ENCODE data around the gene CCBE1.
A peak's percentile ranks its signal among the peaks of the same experiment; 100 is the strongest.

The CCBE1 gene

DNA sequence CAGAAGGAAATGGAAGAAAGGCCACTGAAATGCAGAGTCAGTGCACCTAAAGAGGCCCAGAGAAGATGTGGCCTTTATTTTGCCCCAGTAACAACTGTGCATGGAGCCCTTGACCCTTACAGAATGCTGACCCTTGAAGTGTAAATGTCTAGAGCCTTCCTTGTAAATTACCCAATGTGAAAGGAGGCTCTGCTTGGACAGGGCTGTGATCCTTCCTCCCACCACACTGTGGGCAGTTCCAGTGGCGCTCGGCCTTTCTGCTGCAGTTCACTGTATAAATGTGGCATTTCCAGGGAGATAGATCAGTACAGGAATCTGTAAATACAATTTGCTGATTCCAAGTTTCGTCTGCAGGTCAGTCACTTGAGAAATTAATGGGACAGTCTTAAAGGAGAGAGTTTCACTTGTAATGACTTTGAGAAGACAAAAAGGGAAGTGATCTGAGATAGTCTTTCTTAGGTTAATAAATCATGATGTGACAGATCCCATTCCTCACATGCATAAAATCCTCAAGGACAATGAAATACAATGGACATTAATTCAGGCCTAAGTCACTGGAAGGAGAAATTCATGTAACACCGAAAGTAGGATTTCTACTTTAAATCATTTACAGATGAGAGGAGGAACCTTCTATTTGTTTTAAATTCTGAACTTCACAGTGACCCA, 204.3 kb downstream of the CCBE1 start:
- no peak for DNase-seq (ENCODE audit: low read depth in 2 of 2)

GRCh38 chr18:59488899-59489298, 208.3 kb downstream of the CCBE1 start:
- DNase-seq (ENCODE audit: low read depth in 2 of 2) = no peak

DNA sequence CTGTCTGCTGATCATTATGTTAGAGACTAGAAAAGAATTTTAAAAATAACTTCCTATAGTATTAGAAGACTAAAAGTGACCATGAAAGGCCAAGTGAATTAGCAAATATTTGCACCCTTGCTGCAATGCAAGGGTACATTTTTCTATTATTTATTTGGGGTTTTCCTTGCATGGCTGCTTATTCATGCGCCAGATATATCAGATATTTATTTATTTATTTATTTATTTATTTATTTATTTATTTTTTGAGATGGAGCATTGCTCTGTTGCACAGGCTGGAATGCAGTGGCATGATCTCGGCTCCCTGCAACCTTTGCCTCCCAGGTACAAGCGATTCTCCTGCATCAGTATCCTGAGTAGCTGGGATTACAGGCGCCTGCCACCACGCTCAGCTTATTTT, 211.8 kb downstream of the CCBE1 start:
- no peak for DNase-seq (ENCODE audit: low read depth in 2 of 2)

DNA sequence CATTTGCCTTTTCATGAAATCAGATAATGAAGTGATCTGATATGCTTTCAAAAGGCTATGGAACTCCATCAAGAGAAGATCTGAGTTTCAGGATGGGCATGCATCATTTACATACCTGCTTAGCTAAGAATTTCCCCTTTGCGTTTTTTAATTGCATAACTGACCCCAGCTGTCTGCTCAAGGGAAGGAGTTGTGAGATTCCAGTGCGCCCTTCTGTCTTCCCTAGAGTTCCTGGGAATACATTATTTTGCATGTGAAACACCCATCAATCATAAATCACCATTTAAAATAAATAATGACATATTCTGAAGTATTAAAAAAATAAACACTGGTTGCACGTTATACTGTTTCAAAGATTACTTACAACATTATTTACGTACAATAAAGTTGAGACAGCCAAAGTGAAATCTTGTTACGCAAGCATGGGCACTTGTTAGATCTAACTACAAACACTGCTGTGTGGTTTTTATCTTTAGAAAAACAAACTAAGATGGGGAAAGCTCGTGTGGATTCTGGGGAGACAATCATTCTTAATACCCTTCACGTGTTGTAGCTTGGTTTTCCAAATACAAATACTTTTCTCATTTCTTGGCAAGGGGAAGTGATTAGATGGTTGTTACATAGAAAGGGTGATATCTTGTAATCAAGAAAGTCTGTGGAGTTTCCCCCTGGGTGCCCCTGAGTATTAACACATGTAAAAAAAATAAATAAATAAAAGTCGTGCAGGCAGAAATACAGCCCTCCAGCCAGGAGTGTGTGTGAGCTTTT, 212.5 kb downstream of the CCBE1 start:
- DNase-seq (ENCODE audit: low read depth in 2 of 2) = peak; percentile 78 to 85

DNA sequence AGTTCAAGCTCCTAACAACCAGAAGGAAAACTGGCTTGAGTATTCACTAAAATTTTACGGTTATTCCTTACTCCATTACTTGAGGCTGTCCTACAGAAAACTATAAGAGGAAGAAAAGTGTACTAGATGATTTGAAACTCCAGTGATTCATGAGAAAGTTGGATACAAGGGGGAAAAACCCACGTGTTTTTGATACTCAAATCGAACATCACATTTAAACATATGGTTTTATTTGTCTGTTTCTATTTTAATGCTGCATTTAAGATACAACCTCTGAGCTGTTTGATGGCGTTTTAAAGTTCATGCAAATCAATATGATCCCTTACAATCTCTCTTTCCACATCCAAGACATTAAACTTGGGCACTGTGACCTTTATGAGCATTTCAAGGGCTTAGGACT, 213.1 kb downstream of the CCBE1 start:
- DNase-seq (ENCODE audit: low read depth in 2 of 2) = peak in 1 of 2 experiments; percentile 22

GRCh38 chr18:59481436-59481835, 215.8 kb downstream of the CCBE1 start:
- DNase-seq (ENCODE audit: low read depth in 2 of 2) = peak in 1 of 2 experiments; percentile 33

GRCh38 chr18:59479776-59480175, 217.4 kb downstream of the CCBE1 start:
- no peak for DNase-seq (ENCODE audit: low read depth in 2 of 2)

- DNase-seq (ENCODE audit: low read depth in 2 of 2) = peak; percentile 47 to 62
Observed at GRCh38 chr18:59478591-59478990, 218.6 kb downstream of the CCBE1 start.

GRCh38 chr18:59477849-59478248, 219.4 kb downstream of the CCBE1 start:
- DNase-seq (ENCODE audit: low read depth in 2 of 2) = no peak

GRCh38 chr18:59470561-59471121, 226.6 kb downstream of the CCBE1 start:
- DNase-seq (ENCODE audit: low read depth in 2 of 2) = no peak

- no peak for DNase-seq (ENCODE audit: low read depth in 2 of 2)
Observed at GRCh38 chr18:59469463-59470180, 227.6 kb downstream of the CCBE1 start.

DNA sequence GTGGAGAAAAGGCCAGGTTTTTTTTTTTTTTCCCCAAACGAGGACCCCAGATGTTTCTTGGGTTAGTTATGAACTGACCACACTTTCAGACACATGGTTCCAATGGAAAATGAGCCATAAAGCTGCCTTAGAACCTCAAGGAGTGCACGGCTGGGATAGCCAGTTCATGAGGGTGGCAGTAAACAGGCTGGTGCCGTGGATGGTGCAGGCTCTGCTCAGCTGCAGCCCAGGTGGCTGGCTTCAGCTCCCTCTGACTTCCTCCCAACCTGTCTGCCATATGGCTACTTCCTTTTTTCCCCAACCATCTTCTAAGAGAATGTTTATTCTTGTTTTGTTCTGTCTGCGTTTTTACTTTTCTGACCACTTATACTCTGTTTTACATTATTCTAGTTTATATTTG, 228.4 kb downstream of the CCBE1 start:
- DNase-seq (ENCODE audit: low read depth in 2 of 2) = no peak

- DNase-seq (ENCODE audit: low read depth in 2 of 2) = no peak
Observed at GRCh38 chr18:59467497-59467896, 229.7 kb downstream of the CCBE1 start.

DNA sequence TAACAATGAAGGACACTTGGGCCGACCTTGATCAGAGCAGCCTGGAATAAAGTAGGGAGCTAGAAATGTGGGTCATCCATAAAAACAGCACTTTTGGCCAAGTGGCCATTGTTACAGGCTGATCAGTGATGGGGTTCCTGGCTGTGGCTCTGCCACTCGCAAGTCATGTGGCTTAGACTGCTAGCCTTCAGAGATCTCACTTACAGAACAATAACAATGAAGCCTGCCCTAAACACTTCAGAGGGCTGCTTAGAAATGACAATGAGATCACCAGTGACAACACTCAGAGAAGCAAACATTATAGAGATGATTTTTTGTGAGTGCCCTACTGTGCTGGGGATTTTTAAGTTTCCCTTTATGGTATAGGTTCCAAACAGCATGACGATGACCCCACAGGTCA, 230.2 kb downstream of the CCBE1 start:
- no peak for DNase-seq (ENCODE audit: low read depth in 2 of 2)

DNA sequence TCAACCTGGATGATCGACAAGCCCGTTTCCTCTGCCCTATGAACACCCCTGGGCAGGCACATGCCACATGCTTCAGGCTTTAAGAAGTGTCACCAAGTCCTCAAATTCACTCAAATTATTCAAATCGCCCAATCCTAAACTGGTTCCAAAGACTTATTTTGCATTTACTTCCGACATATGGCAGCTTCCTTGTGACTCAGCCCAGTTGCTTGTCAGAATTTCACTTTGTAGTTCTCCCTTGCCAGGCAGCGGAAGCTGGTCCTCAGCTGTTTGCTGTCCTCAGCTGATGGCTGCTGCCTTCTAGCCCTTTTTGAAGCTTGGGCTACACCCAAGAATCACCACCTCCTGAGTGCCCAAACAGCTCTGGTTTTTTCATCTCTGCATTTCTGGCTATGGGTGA, 232.7 kb downstream of the CCBE1 start:
- DNase-seq (ENCODE audit: low read depth in 2 of 2) = no peak

DNA sequence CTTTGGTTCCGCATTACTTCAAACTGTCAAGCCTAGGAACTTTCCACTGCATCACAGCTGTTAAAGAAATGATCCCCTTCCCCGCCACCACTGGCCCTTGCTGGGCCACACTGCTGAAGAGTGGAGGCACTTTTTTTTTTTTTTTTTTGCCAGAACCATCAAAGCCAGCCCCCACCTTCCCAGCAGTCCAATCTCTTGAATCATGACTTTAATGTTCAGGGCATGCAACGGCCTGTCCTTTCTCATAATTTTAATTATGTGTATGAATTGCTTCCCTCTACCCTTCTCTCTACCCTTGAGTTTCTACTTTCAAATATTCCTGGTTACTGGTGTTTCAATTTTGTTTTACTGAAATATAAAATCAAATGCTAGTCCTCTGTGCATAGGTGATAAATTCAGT, 236.1 kb downstream of the CCBE1 start:
- DNase-seq (ENCODE audit: low read depth in 2 of 2) = no peak

GRCh38 chr18:59460072-59460420, 237.2 kb downstream of the CCBE1 start:
- DNase-seq (ENCODE audit: low read depth in 2 of 2) = peak in 1 of 2 experiments; percentile 12

- peak; percentile 39 to 47 for DNase-seq (ENCODE audit: low read depth in 2 of 2)
Observed at GRCh38 chr18:59459369-59460071, 237.7 kb downstream of the CCBE1 start.

DNA sequence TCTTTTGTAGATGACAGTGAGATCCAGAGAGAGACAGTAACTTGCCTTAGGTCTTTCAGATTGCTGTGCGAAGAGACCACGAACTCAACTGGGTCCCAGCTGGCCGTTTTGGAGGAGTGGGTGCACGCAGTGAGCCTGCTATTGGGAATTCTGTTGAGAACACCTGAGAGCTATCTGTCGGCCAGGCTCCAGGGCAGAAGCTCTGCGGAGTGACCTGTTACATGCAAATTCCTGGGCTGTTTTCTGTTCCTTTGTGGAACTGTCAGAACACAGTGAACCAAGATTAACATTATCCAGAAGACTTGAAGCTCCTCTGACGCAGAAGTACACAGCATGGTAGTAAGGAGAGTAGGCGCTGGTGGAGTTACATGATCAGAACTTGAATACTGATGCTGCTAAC, 238.6 kb downstream of the CCBE1 start:
- no peak for DNase-seq (ENCODE audit: low read depth in 2 of 2)

- no peak for DNase-seq (ENCODE audit: low read depth in 2 of 2)
Observed at GRCh38 chr18:59456657-59457056, 240.6 kb downstream of the CCBE1 start.

- no peak for DNase-seq (ENCODE audit: low read depth in 2 of 2)
Observed at GRCh38 chr18:59455728-59456276, 241.4 kb downstream of the CCBE1 start.

Data from fibroblast of skin of left biceps (primary cell).